ENCODE data around the gene TAGLN2.

DNA sequence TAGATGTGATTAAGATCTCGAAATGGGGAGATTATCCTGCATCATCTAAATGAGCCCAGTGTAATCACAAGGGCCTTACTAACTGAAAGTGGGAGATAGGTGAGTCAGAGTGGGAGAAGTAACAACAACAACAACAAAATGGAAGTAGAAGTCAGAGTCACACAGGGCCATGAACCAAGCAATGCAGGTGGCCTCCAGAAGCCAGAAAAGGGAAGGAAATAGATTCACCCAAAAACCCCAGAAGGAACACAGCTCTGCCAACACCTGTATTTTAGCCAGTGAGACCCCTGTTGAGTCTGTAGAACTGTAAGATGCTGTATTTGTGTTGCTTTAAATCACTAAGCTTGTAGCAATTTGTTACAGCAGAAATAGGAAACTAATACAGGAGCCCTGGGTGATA lies 4.1 kb downstream of the TAGLN2 start:
- TF ChIP-seq, protein P1, sequence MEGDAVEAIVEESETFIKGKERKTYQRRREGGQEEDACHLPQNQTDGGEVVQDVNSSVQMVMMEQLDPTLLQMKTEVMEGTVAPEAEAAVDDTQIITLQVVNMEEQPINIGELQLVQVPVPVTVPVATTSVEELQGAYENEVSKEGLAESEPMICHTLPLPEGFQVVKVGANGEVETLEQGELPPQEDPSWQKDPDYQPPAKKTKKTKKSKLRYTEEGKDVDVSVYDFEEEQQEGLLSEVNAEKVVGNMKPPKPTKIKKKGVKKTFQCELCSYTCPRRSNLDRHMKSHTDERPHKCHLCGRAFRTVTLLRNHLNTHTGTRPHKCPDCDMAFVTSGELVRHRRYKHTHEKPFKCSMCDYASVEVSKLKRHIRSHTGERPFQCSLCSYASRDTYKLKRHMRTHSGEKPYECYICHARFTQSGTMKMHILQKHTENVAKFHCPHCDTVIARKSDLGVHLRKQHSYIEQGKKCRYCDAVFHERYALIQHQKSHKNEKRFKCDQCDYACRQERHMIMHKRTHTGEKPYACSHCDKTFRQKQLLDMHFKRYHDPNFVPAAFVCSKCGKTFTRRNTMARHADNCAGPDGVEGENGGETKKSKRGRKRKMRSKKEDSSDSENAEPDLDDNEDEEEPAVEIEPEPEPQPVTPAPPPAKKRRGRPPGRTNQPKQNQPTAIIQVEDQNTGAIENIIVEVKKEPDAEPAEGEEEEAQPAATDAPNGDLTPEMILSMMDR (IDR thresholded peaks at IDR 0.05), result no peak
- TF ChIP-seq POLR2AphosphoS5 (IDR thresholded peaks at IDR 0.05) (no peak), POLR2A (IDR thresholded peaks at IDR 0.05) (no peak)
